HG03565 (cell line): ENCODE results near the gene MMAB.
"Not testable (repeated sequence)": the region's sequence is repeated elsewhere in the genome, so short reads cannot be mapped to it uniquely, and the experiment has no call there.

Source experiments
- ATAC-seq: cut with Tn5 transposase; IDR thresholded peaks from one replicate; pipeline ENCODE4 v1.9.1; 2021; ENCODE audit warnings: mild to moderate bottlenecking, moderate library complexity; ENCODE audit not compliant: unreplicated experiment

Gene MMAB

GRCh38 chr12:109604132-109604585 lies 30.9 kb upstream of the MMAB start:
- ATAC-seq: no peak

- ATAC-seq: not testable (repeated sequence)
These were observed 28.8 kb upstream of the MMAB start for GRCh38 chr12:109602132-109602531.

DNA sequence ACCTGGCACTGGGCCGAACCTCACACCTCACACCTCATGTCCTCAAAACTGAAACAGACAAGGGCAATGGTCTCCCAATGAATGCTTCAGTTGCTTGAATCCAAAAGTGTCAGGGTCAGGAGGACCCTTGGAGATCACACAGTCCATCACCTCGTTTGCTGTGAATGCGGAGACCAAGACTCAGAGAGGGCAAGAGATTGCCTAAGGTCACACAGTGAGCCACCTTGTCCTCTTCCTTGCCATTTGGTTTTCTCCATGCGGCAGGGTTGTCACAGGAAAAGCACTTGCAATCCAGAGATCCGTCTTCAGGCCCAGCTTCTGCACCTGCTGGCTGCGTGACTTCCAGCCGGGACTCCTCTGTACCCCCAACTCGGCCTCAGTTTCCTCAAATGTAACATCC lies 28.3 kb upstream of the MMAB start:
- no peak for ATAC-seq

GRCh38 chr12:109600995-109601394 lies 27.7 kb upstream of the MMAB start:
- ATAC-seq: no peak

DNA sequence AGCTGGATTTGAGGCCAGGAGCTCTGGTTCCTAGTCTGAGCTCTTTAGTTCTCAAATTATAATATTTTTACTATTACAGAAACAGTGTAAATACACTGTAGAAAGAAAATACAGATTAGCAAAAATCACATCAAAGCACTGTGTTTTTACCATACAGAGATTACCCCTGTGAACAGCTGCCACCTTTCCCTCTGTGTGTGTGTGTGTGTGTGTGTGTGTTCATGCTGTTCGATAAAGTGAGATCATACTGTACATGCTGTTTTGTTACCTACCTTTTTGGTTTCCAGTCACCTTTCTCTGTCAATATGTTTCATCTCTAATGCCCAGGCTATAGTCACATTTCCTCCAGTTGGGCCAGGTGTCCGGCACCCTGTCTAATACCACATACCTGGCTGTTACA lies 27.2 kb upstream of the MMAB start:
- ATAC-seq: no peak

DNA sequence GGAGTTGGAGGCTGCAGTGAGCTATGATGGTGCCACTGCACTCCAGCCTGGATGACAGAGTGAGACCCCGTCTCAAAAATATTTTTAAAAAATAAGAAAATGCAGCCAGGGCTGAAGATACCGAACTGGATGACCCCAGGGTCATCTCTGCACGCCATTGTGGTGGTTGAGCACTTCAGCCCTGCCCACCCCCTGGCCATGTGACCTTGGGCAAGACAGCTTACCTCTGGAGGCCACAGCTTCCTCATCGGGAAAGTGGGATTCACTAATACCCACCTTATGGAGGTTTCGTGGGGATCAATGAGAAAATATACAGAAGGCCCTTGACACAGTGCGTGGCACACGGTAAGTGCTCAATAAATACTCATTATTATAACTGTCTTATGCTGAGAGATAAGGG lies 25.8 kb upstream of the MMAB start:
- no peak for ATAC-seq

DNA sequence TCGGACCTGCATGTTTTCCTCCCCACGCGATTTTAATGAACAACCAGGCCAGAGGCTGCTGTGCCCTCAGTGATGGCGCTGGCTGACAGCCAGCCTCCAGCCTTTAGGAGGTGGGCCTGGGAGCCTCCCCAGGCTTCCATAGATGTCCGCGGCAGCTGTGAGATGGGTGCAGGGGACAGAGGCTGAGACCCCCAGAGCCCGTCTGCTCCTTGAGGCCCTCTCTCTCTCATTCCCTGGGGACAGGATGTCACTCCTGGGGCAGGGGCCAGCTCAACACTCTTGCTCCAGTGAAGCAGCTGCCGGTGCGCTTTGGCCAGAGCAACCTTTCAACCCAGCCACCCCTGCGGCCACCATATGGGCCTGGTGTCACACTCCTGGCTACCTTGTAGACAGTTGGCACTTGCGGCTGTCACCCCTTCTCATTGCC lies 25.1 kb upstream of the MMAB start:
- ATAC-seq: no peak

DNA sequence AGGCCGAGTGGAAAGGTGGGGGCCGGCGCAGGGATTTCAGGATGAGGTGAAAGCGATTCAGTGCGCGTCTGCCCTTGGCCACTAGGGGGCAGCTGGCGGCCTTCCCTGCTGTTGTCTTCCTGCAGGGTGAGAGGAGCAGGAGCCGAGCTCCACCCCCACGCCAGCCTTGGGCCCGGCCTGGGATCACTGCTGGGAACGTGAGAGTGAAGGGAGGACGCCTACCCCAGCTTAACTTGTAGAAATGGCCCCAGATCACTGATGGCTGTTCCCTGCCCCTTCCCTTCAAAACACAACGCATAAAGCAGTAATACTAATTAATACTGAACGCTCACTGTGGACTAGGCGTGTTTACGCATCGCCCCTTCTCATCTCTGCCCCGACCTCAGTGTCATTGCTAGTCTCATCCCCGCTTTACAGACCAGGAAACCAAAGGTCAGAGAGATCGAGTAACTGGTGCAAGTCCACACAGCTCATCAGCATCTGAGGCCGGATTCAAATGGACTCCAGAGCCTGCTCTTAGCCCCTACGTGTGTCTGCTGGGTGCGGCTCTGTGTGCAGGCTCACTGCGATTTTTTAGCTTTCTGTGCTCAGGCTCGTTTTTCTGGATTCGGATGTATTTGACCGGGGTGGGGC lies 24.6 kb upstream of the MMAB start:
- no peak for ATAC-seq

- no peak for ATAC-seq
These were observed 24.1 kb upstream of the MMAB start for GRCh38 chr12:109597414-109597794.

DNA sequence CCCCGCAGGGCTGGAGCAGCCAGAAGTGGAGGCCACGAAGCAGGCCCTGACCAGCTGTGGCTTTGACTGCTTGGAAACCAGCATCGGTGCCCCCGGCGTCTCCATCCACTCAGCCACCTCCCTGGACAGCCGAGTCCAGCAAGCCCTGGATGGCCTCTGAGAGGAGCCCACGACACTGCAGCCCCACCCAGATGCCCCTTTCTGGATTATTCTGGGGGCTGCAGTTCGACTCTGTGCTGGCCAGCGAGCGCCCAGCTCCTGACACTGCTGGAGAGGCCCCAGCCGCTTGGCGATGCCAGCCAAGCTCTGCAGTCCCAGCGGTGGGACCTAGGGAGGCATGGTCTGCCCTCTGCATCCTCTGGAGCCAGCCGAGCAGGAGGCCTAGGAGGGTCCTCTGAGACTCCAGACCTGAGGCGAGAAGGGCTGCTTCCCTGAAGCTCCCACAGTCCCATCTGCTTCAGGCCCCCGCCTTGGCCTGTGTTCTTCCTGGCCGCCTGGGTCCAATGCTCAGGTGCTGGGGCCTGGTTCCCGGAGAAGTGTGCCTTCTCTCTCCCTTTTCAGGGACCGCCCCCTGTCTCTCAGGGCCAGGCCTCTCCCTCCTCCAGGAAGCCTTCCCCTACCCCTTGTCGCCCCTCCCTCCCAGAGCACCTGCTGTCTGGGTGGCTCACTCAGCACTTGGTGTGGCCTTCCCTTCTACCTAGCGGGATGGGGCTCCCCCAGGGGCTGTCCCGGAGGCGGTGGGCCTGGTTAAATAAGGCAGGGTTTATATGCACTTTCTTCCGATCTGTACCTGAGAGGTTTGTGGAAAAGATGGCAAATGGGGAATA lies 23.3 kb upstream of the MMAB start:
- ATAC-seq: no peak

DNA sequence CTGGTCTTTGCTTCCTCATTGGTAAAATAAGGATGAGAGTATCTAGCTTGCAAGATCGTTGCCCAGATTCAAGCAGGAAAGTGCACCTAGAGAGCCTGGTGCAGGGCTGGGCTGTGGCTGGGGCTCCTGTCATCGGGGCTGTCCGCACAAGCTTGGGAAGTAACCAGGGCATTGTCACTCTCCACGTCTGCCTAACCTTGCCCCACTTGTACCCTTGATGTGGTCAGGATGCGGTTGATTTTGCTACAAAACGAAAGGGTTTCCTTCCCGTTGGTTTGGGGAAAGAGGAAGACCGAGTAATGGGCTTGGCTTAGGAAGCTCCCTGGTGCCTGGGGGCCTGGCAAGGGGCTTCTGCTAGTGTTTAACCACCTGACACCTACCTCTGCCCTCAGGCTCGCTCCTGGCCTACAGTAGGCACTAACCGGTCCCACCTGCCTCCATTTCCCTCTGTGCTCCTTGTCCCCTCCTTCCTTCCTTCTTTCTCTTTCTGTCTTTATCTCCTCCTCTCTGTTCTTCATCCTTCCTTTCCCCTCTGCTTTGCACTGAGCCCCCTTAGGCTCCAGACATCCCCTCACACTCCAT lies 22.1 kb upstream of the MMAB start:
- no peak for ATAC-seq

GRCh38 chr12:109594556-109595317 lies 21.4 kb upstream of the MMAB start:
- no peak for ATAC-seq

GRCh38 chr12:109592905-109593272 lies 19.6 kb upstream of the MMAB start:
- ATAC-seq: no peak

- no peak for ATAC-seq
These were observed 19.0 kb upstream of the MMAB start for GRCh38 chr12:109592195-109592904.

DNA sequence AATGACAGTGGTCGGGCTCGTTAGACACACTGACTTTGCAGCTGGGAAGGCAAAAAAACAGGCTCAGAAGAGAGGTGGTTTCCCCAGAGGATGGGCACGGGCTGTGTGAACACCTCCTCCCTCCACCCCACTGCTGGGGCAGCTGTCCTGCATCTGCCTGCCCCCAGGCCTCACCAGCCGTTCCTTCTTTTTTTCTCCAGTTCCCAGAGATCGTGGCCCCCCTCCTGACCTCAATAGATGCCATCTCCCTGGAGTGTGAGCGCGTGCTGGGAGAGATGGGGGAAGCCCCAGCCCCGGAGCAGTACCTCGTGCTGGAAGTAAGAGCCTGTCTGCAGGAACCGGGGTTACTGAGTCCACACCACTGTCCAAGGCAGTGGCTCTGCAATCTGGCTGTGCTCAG lies 17.7 kb upstream of the MMAB start:
- ATAC-seq: no peak

GRCh38 chr12:109590566-109590965 lies 17.3 kb upstream of the MMAB start:
- no peak for ATAC-seq

GRCh38 chr12:109589691-109590245 lies 16.5 kb upstream of the MMAB start:
- no peak for ATAC-seq

GRCh38 chr12:109589240-109589590 lies 15.9 kb upstream of the MMAB start:
- ATAC-seq: no peak

- ATAC-seq: no peak
These were observed 15.3 kb upstream of the MMAB start for GRCh38 chr12:109588461-109589239.

DNA sequence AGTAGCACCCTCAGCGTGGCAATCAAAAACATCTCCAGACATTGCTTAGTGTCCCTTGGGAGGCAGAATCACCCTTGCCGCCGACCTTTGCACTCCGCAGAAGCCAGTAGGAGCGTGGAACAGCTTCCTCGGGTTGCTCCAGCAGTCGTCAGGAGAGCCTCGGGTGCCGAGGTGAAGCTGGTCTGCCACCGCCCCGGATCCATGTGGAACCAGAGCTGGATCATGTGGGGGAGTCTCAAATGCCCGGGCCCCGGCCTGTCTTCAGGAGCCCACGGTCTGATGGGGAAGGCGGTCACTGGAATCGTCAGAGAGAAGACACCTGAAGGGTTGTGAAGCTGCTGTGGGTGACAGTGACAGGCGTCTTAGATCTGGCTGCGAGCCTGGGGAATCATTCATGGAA lies 14.6 kb upstream of the MMAB start:
- no peak for ATAC-seq
